Activated CD8-positive, alpha-beta memory T cell treated with anti-CD3 and anti-CD28 coated beads for 1 hour (primary cell): ENCODE data around the gene UBR1.
"Not testable (repeated sequence)": the region's sequence is repeated elsewhere in the genome, so short reads cannot be mapped to it uniquely, and the experiment has no call there.

Experiments
- DNase-seq, 2 donors: peaks; one replicate each; pipeline ENCODE4 v3.0.0-alpha.2; 2020; ENCODE audit warnings: low read depth in 1 of 2; ENCODE audit errors: extremely low read depth in 1 of 2

The UBR1 gene

GRCh38 chr15:43105778-43106485 is at the start of gene UBR1:
Gene UBR1, minus strand, starts transcription at chr15:43106038. Its CDS starts 16 bp downstream, at chr15:43106022.
- DNase-seq = peak; percentile 76 to 78

GRCh38 chr15:43153269-43153668 is 47.4 kb upstream of the UBR1 start:
- DNase-seq = no peak

GRCh38 chr15:43151688-43152087 is 45.9 kb upstream of the UBR1 start:
- DNase-seq = no peak

GRCh38 chr15:43150191-43150929 is 44.5 kb upstream of the UBR1 start:
- DNase-seq = no peak

GRCh38 chr15:43146184-43146583 is 40.3 kb upstream of the UBR1 start:
- DNase-seq = no peak

GRCh38 chr15:43144512-43144911 is 38.7 kb upstream of the UBR1 start:
- no peak for DNase-seq

GRCh38 chr15:43143203-43143941 is 37.5 kb upstream of the UBR1 start:
- DNase-seq = no peak

GRCh38 chr15:43135351-43135750 is 29.5 kb upstream of the UBR1 start:
- no peak for DNase-seq

GRCh38 chr15:43134157-43134635 is 28.4 kb upstream of the UBR1 start:
- DNase-seq = no peak

- peak in 1 of 2 donors; percentile 33 for DNase-seq
These were observed 27.8 kb upstream of the UBR1 start, which contains the start of gene TMEM62 for GRCh38 chr15:43133430-43134156. Gene TMEM62, plus strand, starts transcription at chr15:43133586. Its CDS starts 217 bp downstream, at chr15:43133803.

GRCh38 chr15:43132830-43133429 is 27.1 kb upstream of the UBR1 start:
- DNase-seq = no peak

GRCh38 chr15:43128980-43129335 is 23.1 kb upstream of the UBR1 start:
- DNase-seq = no peak

GRCh38 chr15:43128174-43128979 is 22.5 kb upstream of the UBR1 start:
- not testable (repeated sequence) for DNase-seq

- DNase-seq = no peak
These were observed 21.9 kb upstream of the UBR1 start for GRCh38 chr15:43127752-43128151.

- no peak for DNase-seq
These were observed 20.5 kb upstream of the UBR1 start for GRCh38 chr15:43126356-43126755.

- DNase-seq = no peak
These were observed 19.3 kb upstream of the UBR1 start for GRCh38 chr15:43125100-43125661.

- DNase-seq = no peak
These were observed 16.0 kb upstream of the UBR1 start for GRCh38 chr15:43121863-43122262.

GRCh38 chr15:43118829-43119228 is 13.0 kb upstream of the UBR1 start:
- DNase-seq = no peak

GRCh38 chr15:43118286-43118685 is 12.4 kb upstream of the UBR1 start:
- no peak for DNase-seq
